ENCODE data around the gene METTL24. TPM values are rescaled to one million over a fixed set of nuclear protein-coding genes. Genes with fewer than 3 reads are reported as not detected.
"Not testable (repeated sequence)": the region's sequence is repeated elsewhere in the genome, so short reads cannot be mapped to it uniquely, and the experiment has no call there.

METTL24 gene
- total and polyA plus RNA-seq, 4 donors = 2.8 to 11.5 (median 4.9) TPM

DNA sequence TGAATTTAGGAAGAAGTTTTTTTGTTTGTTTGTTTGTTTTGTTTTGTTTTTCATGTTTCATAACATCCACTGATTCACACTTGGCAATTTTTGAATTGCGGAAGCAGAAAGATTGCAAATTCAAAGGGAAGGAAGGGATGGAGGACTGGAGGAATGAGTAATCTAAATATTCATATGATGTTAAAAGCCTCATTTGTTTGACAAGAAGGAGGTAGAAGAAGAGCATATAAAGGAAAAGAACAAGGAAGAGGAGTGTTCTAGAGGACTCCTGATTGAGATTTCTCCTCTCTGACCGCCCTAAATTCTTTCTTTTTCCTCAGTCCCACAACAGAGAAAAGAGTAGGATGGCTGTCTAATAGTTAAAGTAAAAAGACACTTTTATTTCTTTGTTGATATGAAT, 88.5 kb downstream of the METTL24 start:
- Histone ChIP-seq H3K27me3 (ENCODE audit: control insufficient read depth, insufficient read depth, low read length) (no peaks in the 10 kb centered on the region), H3K9me3 (ENCODE audit: control insufficient read depth, insufficient read depth, low read length) (no peaks in the 10 kb centered on the region), H3K4me3 (ENCODE audit: low read depth, low read length) (no peak overlapping the region), H3K4me1 (ENCODE audit: control insufficient read depth, insufficient read depth, low read length) (no peaks in the 10 kb centered on the region), H3K27ac (ENCODE audit: low read depth, low read length) (no peak overlapping the region), H3K36me3 (ENCODE audit: control insufficient read depth, insufficient read depth, low read length) (no peaks in the 10 kb centered on the region)
- WGBS (ENCODE audit: insufficient coverage) = no CpG with 5 or more reads among the region's 2 CpGs
- no peak for DNase-seq (ENCODE audit: low read depth in 4 of 6, low spot score in 6 of 6)

DNA sequence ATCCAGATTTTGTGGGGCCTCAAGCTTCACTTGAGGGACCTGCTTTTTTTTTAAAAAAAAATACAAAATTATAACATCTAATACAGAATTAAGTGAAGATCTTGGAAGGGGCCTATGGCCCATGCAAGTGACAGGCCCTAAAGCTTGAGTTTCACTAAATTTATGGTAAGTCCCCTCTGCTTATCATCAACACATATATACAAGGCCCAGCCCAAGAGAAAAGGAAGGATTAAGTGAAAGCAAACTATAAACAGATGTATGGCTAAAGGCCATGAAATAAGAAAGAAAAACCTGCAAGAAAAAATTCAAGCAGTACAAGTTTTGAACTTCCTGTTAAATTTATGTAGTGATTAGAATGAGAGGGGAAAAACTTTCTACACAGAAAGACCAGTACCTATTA, 91.2 kb downstream of the METTL24 start:
- H3K4me3 ChIP-seq (ENCODE audit: low read depth, low read length) = no peak overlapping the region
- no peak for DNase-seq (ENCODE audit: low read depth in 4 of 6, low spot score in 6 of 6)
- no peak overlapping the region for H3K27ac ChIP-seq (ENCODE audit: low read depth, low read length)
- no peaks in the 10 kb centered on the region for H3K36me3 ChIP-seq (ENCODE audit: control insufficient read depth, insufficient read depth, low read length)
- no peaks in the 10 kb centered on the region for H3K27me3 ChIP-seq (ENCODE audit: control insufficient read depth, insufficient read depth, low read length)
- no peaks in the 10 kb centered on the region for H3K9me3 ChIP-seq (ENCODE audit: control insufficient read depth, insufficient read depth, low read length)
- H3K4me1 ChIP-seq (ENCODE audit: control insufficient read depth, insufficient read depth, low read length) = no peaks in the 10 kb centered on the region

DNA sequence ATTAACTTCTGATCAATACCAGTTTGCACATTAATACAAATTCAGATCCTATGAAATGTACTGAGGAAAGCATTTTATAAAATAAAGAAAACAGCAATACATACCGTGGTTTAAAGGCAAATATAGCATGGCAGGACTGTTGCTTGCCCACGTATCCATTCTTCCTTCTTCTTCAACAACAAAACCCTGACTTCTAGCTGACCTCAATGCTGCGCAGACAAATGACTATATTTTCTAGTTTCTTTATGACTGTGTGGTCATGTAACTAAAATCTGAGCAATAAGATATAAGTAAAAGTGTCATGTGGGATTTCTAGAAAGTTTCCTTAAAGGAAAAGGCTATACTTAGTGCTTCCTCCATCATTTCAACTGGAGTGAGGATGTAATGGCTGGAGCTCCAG, 92.9 kb downstream of the METTL24 start:
- H3K36me3 ChIP-seq (ENCODE audit: control insufficient read depth, insufficient read depth, low read length) = no peaks in the 10 kb centered on the region
- no peaks in the 10 kb centered on the region for H3K4me1 ChIP-seq (ENCODE audit: control insufficient read depth, insufficient read depth, low read length)
- DNase-seq (ENCODE audit: low read depth in 4 of 6, low spot score in 6 of 6) = no peak
- H3K9me3 ChIP-seq (ENCODE audit: control insufficient read depth, insufficient read depth, low read length) = no peaks in the 10 kb centered on the region
- no CpG with 5 or more reads among the region's 3 CpGs for WGBS (ENCODE audit: insufficient coverage)
- H3K4me3 ChIP-seq (ENCODE audit: low read depth, low read length) = no peak overlapping the region
- no peak overlapping the region for H3K27ac ChIP-seq (ENCODE audit: low read depth, low read length)
- H3K27me3 ChIP-seq (ENCODE audit: control insufficient read depth, insufficient read depth, low read length) = no peaks in the 10 kb centered on the region

DNA sequence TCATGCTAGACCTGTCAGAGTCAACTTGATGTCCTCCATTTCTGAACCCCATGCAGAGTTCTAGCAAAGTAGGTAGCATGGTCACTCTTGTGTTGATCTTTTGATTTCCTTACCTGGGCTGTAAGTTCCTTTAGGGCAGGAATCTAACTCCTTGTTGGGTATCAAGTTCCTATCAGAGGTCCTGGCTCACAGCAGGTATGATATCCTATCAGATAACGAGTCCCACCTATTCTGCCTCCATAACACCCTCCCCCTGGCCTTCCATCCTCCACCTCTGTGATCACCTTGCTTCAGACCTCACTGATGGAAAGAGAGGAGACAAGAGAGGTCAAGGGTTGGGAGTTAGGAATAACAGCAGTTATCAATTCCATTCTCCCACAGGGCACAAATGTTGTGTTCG, 101.8 kb downstream of the METTL24 start:
- Histone ChIP-seq H3K36me3 (ENCODE audit: control insufficient read depth, insufficient read depth, low read length) (no peaks in the 10 kb centered on the region), H3K9me3 (ENCODE audit: control insufficient read depth, insufficient read depth, low read length) (no peaks in the 10 kb centered on the region), H3K4me1 (ENCODE audit: control insufficient read depth, insufficient read depth, low read length) (no peaks in the 10 kb centered on the region), H3K4me3 (ENCODE audit: low read depth, low read length) (no peak overlapping the region), H3K27ac (ENCODE audit: low read depth, low read length) (no peak overlapping the region), H3K27me3 (ENCODE audit: control insufficient read depth, insufficient read depth, low read length) (no peaks in the 10 kb centered on the region)
- no peak for DNase-seq (ENCODE audit: low read depth in 4 of 6, low spot score in 6 of 6)
- WGBS (ENCODE audit: insufficient coverage) = 91% methylated on average over 1 of the region's 2 CpGs

DNA sequence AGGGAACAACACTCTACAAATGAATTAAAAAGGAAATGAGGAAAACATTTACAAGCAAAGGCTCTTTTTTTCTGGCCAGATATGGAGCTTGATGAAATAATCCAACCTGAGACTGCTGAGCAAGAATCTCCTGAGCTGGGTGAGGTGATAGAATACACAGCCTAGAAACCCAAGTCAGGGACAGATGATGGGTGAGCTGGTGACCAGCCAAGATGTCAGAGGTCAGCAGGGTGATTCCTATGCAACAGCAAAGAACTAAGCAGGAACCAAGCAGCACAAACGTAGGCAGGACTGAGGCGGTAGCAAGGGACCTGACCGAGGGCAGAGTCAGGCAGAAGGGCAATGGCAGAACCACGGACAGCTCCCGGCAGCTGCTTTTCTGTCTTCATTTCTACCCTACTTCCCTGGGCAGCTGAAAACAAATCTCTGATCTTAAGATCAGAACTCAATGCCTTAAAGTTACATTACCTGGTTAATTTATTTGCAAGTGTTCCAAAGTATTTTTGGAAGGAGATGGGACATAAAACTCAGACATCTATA, 102.9 kb downstream of the METTL24 start:
- Histone ChIP-seq H3K36me3 (ENCODE audit: control insufficient read depth, insufficient read depth, low read length) (no peaks in the 10 kb centered on the region), H3K27me3 (ENCODE audit: control insufficient read depth, insufficient read depth, low read length) (no peaks in the 10 kb centered on the region), H3K4me3 (ENCODE audit: low read depth, low read length) (no peak overlapping the region), H3K9me3 (ENCODE audit: control insufficient read depth, insufficient read depth, low read length) (no peaks in the 10 kb centered on the region), H3K27ac (ENCODE audit: low read depth, low read length) (no peak overlapping the region), H3K4me1 (ENCODE audit: control insufficient read depth, insufficient read depth, low read length) (no peaks in the 10 kb centered on the region)
- 8% methylated on average over 5 of the region's 5 CpGs for WGBS (ENCODE audit: insufficient coverage)
- DNase-seq (ENCODE audit: low read depth in 4 of 6, low spot score in 6 of 6) = peak in 2 of 6 donors; percentile 10 to 29

DNA sequence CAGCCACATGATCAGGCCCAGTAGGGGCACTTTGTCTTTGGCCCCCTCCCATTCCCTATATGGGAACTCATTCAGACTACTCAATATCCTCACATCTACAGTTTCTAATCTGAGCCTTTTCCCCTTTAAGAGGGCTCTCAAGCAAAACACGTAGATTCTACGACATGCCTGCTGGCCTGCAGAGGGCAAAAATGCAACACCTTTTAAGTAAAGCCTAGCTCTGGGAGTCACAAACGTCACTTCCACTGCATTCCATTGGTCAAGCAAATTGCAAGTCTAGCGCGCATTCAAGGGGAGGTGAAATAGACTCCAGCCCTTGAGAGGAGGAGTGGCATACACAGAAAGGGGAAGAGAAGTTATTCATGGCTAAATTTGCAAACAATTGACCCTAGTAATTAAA, 107.3 kb downstream of the METTL24 start:
- Histone ChIP-seq H3K27me3 (ENCODE audit: control insufficient read depth, insufficient read depth, low read length) (no peaks in the 10 kb centered on the region), H3K27ac (ENCODE audit: low read depth, low read length) (no peak overlapping the region), H3K9me3 (ENCODE audit: control insufficient read depth, insufficient read depth, low read length) (no peaks in the 10 kb centered on the region), H3K4me3 (ENCODE audit: low read depth, low read length) (no peak overlapping the region), H3K36me3 (ENCODE audit: control insufficient read depth, insufficient read depth, low read length) (no peaks in the 10 kb centered on the region), H3K4me1 (ENCODE audit: control insufficient read depth, insufficient read depth, low read length) (no peaks in the 10 kb centered on the region)
- no peak for DNase-seq (ENCODE audit: low read depth in 4 of 6, low spot score in 6 of 6)
- WGBS (ENCODE audit: insufficient coverage) = 53% methylated on average over 2 of the region's 5 CpGs

DNA sequence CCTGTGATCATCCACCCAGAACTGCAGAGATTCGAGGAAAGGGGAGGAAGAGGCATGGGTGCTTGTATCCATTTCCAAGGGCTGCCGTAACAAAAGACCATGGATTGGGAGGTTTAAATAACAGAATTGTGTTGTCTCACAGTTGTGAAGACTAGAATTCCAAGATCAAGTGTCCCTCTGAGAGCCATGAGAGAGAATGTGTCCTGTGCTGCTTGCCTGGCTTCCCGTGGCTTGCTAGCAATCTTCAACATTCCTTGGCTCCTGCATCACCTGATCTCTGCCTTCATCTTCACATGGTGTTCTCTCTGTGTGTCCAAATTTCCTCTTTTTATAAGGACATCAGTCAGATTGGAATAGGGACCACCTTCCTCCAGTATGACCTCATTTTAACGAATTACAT, 108.1 kb downstream of the METTL24 start:
- Histone ChIP-seq H3K36me3 (ENCODE audit: control insufficient read depth, insufficient read depth, low read length) (no peaks in the 10 kb centered on the region), H3K4me3 (ENCODE audit: low read depth, low read length) (no peak overlapping the region), H3K27ac (ENCODE audit: low read depth, low read length) (no peak overlapping the region), H3K27me3 (ENCODE audit: control insufficient read depth, insufficient read depth, low read length) (no peaks in the 10 kb centered on the region), H3K4me1 (ENCODE audit: control insufficient read depth, insufficient read depth, low read length) (no peaks in the 10 kb centered on the region), H3K9me3 (ENCODE audit: control insufficient read depth, insufficient read depth, low read length) (no peaks in the 10 kb centered on the region)
- DNase-seq (ENCODE audit: low read depth in 4 of 6, low spot score in 6 of 6) = no peak
- WGBS (ENCODE audit: insufficient coverage) = 96% methylated on average over 3 of the region's 4 CpGs

DNA sequence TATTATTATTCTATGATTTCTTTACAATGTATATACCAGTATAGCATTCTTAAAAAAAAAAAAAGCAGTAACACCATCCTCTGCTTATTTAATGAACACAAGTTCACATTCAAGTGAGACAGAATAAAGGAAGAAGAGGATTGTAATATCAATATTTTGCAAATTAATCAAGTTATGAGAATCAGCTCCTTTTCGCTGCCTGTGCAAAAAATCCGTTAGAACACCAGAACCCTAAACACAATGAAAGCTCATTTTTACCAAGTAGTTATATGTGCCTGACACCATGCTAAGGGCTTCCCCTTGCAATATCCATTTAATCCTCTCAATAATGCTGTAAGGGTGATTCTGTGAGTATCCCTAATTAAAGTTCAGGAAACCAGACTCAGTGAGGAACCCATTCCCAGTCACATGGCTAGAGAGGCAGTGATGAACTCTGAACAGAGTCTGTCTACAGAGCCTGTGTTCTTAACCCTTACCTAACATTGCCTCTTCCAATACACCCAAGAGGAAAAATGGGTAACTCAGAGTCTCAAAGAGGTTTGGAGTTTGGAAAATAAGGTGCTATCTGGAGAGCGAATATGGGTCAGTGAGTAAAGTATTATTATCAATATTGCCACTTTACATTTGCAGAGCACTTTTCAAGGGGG, 111.1 kb downstream of the METTL24 start:
- Histone ChIP-seq H3K27ac (ENCODE audit: low read depth, low read length) (no peak overlapping the region), H3K9me3 (ENCODE audit: control insufficient read depth, insufficient read depth, low read length) (no peaks in the 10 kb centered on the region), H3K27me3 (ENCODE audit: control insufficient read depth, insufficient read depth, low read length) (no peaks in the 10 kb centered on the region), H3K36me3 (ENCODE audit: control insufficient read depth, insufficient read depth, low read length) (no peaks in the 10 kb centered on the region), H3K4me3 (ENCODE audit: low read depth, low read length) (no peak overlapping the region), H3K4me1 (ENCODE audit: control insufficient read depth, insufficient read depth, low read length) (no peaks in the 10 kb centered on the region)
- WGBS (ENCODE audit: insufficient coverage) = no CpG with 5 or more reads among the region's 3 CpGs
- DNase-seq (ENCODE audit: low read depth in 4 of 6, low spot score in 6 of 6) = no peak

DNA sequence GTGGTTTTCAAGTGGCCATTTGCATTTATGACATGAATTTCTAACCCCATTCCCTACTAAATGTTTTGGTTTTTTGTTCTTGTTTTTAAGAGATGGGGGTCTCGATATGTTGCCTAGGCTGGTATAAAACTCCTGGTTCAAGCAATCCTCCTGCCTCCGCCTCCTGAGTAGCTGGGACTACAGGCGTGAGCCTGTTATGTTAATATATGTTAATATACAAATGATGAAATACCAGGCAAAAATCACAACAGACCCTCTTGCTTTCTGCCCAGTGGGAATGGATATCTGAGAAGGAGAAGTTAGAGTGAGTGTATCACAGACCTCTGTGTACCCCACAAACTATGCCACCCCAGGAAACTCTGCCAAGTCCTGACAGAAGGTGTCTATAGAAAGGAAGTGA, 111.8 kb downstream of the METTL24 start:
- Histone ChIP-seq H3K27ac (ENCODE audit: low read depth, low read length) (no peak overlapping the region), H3K9me3 (ENCODE audit: control insufficient read depth, insufficient read depth, low read length) (no peaks in the 10 kb centered on the region), H3K27me3 (ENCODE audit: control insufficient read depth, insufficient read depth, low read length) (no peaks in the 10 kb centered on the region), H3K36me3 (ENCODE audit: control insufficient read depth, insufficient read depth, low read length) (no peaks in the 10 kb centered on the region), H3K4me1 (ENCODE audit: control insufficient read depth, insufficient read depth, low read length) (no peaks in the 10 kb centered on the region), H3K4me3 (ENCODE audit: low read depth, low read length) (no peak overlapping the region)
- DNase-seq (ENCODE audit: low read depth in 4 of 6, low spot score in 6 of 6) = no peak
- WGBS (ENCODE audit: insufficient coverage) = no CpG with 5 or more reads among the region's 3 CpGs

DNA sequence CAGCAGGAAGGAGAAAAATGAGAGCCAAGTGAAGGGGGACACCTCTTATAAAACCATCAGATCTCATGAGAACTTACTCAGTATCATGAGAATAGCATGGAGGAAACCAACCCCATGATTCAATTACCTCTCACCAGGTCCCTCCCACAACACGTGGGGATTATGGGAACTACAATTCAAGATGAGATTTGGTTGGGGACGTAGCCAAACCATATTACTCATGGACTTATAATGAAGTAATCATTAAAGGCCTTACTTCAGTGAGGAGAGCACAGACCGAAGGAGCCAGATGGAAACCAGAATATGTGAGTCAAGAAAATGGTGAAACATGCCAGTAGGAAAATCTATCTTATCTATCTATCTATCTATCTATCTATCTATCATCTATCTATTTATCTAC, 113.5 kb downstream of the METTL24 start:
- not testable (repeated sequence) for H3K27ac ChIP-seq (ENCODE audit: low read depth, low read length); H3K27me3 ChIP-seq (ENCODE audit: control insufficient read depth, insufficient read depth, low read length); H3K4me3 ChIP-seq (ENCODE audit: low read depth, low read length); DNase-seq (ENCODE audit: low read depth in 4 of 6, low spot score in 6 of 6); H3K36me3 ChIP-seq (ENCODE audit: control insufficient read depth, insufficient read depth, low read length); H3K4me1 ChIP-seq (ENCODE audit: control insufficient read depth, insufficient read depth, low read length); H3K9me3 ChIP-seq (ENCODE audit: control insufficient read depth, insufficient read depth, low read length)
- WGBS (ENCODE audit: insufficient coverage) = no CpG with 5 or more reads among the region's 3 CpGs
